22Rv1 (cell line): Measurements from ENCODE around the gene NOL4L.

Experiments
- H3K27ac ChIP-seq: fragments of 450-650 bp; 2 replicates; pipeline ENCODE4 v1.5.1; 2017
- CTCF ChIP-seq: fragments of 450-650 bp; IDR thresholded peaks from 2 replicates; pipeline ENCODE4 v1.5.1; 2017; ENCODE audit warnings: mild to moderate bottlenecking
- ZFX ChIP-seq: fragments of 450-650 bp; IDR thresholded peaks from 2 replicates; pipeline ENCODE4 v1.6.1; 2017; ENCODE audit warnings: antibody characterized with exemption, borderline replicate concordance

NOL4L gene

GRCh38 chr20:32517518-32517873 lies 67.6 kb downstream of the NOL4L start:
- TF ChIP-seq ZFX (no peak), CTCF (no peak)
- no peak overlapping the region for H3K27ac ChIP-seq

- no peak overlapping the region for H3K27ac ChIP-seq
- TF ChIP-seq ZFX: no peak
- no peak for TF ChIP-seq CTCF
These were observed 68.3 kb downstream of the NOL4L start for GRCh38 chr20:32516583-32517517.

GRCh38 chr20:32515631-32516101 lies 69.5 kb downstream of the NOL4L start:
- H3K27ac ChIP-seq: no peak overlapping the region
- TF ChIP-seq CTCF (no peak), ZFX (no peak)

GRCh38 chr20:32514760-32515159 lies 70.4 kb downstream of the NOL4L start:
- TF ChIP-seq CTCF (no peak), ZFX (no peak)
- H3K27ac ChIP-seq: no peak overlapping the region

GRCh38 chr20:32513031-32513866 lies 71.9 kb downstream of the NOL4L start:
- H3K27ac ChIP-seq: no peak overlapping the region

GRCh38 chr20:32512047-32512385 lies 73.1 kb downstream of the NOL4L start:
- TF ChIP-seq ZFX (no peak), CTCF (no peak)
- no peak overlapping the region for H3K27ac ChIP-seq

More at GRCh38 chr20:32513031-32513866, 71.9 kb downstream of the NOL4L start:
- TF ChIP-seq CTCF: no peak
- no peak for TF ChIP-seq ZFX

GRCh38 chr20:32511358-32512046 lies 73.6 kb downstream of the NOL4L start:
- no peak overlapping the region for H3K27ac ChIP-seq
- no peak for TF ChIP-seq CTCF
- TF ChIP-seq ZFX: no peak
